Measurements from ENCODE around the gene ZNF521. TPM values are rescaled to one million over a fixed set of nuclear protein-coding genes. Genes with fewer than 3 reads are reported as not detected.

ZNF521 gene
- total RNA-seq, 1 donor from 2014 or later: 2.0 TPM

- TF ChIP-seq CTCF (conservative IDR thresholded peaks at IDR 0.05; ENCODE audit: low read depth, low read length): no peak
- H3K4me3 ChIP-seq (ENCODE audit: low read depth, low read length): no peak overlapping the region
- no peak for DNase-seq (ENCODE audit: low read depth)
These were observed 170.4 kb downstream of the ZNF521 start for GRCh38 chr18:25181581-25181980.

- no peak for TF ChIP-seq CTCF (conservative IDR thresholded peaks at IDR 0.05; ENCODE audit: low read depth, low read length)
- DNase-seq (ENCODE audit: low read depth): no peak
- no peak overlapping the region for H3K4me3 ChIP-seq (ENCODE audit: low read depth, low read length)
These were observed 170.9 kb downstream of the ZNF521 start for GRCh38 chr18:25180973-25181548.

GRCh38 chr18:25177631-25178030, 174.3 kb downstream of the ZNF521 start:
- no peak for DNase-seq (ENCODE audit: low read depth)
- no peak for TF ChIP-seq CTCF (conservative IDR thresholded peaks at IDR 0.05; ENCODE audit: low read depth, low read length)
- no peak overlapping the region for H3K4me3 ChIP-seq (ENCODE audit: low read depth, low read length)

GRCh38 chr18:25176518-25177042, 175.4 kb downstream of the ZNF521 start:
- no peak for TF ChIP-seq CTCF (conservative IDR thresholded peaks at IDR 0.05; ENCODE audit: low read depth, low read length)
- DNase-seq (ENCODE audit: low read depth): no peak
- no peak overlapping the region for H3K4me3 ChIP-seq (ENCODE audit: low read depth, low read length)

GRCh38 chr18:25175558-25176517, 176.1 kb downstream of the ZNF521 start:
- no peak for TF ChIP-seq CTCF (conservative IDR thresholded peaks at IDR 0.05; ENCODE audit: low read depth, low read length)
- no peak for DNase-seq (ENCODE audit: low read depth)

GRCh38 chr18:25174324-25174723, 177.6 kb downstream of the ZNF521 start:
- no peak for DNase-seq (ENCODE audit: low read depth)
- no peak overlapping the region for H3K4me3 ChIP-seq (ENCODE audit: low read depth, low read length)
- TF ChIP-seq CTCF (conservative IDR thresholded peaks at IDR 0.05; ENCODE audit: low read depth, low read length): no peak

More at GRCh38 chr18:25175558-25176517, 176.1 kb downstream of the ZNF521 start:
- no peak overlapping the region for H3K4me3 ChIP-seq (ENCODE audit: low read depth, low read length)

Measured in epithelial cell of proximal tubule (primary cell).